Measurements from ENCODE around the gene MAPKAP1.
A peak's percentile ranks its signal among the peaks of the same experiment; 100 is the strongest.

MAPKAP1 gene

GRCh38 chr9:125706651-125707471, at the start of gene MAPKAP1:
MAPKAP1 (minus strand) TSS chr9:125707208; CDS start chr9:125672574, 34,634 bp downstream.
- DNase-seq, result peak; percentile 97

GRCh38 chr9:125756518-125756917, 49.5 kb upstream of the MAPKAP1 start:
- DNase-seq, result no peak

- DNase-seq, result no peak
Measured at GRCh38 chr9:125755340-125755739, 48.3 kb upstream of the MAPKAP1 start.

GRCh38 chr9:125754096-125754495, 47.1 kb upstream of the MAPKAP1 start:
- DNase-seq, result peak; percentile 27

GRCh38 chr9:125752070-125752628, 45.1 kb upstream of the MAPKAP1 start:
- DNase-seq, result no peak

- DNase-seq, result peak; percentile 49
Measured at GRCh38 chr9:125750627-125751011, 43.6 kb upstream of the MAPKAP1 start.

GRCh38 chr9:125749951-125750626, 43.1 kb upstream of the MAPKAP1 start:
- DNase-seq, result no peak

- DNase-seq, result no peak
Measured at GRCh38 chr9:125749287-125749935, 42.4 kb upstream of the MAPKAP1 start.

GRCh38 chr9:125748446-125749099, 41.6 kb upstream of the MAPKAP1 start:
- no peak for DNase-seq

GRCh38 chr9:125747765-125748445, 40.9 kb upstream of the MAPKAP1 start:
- DNase-seq, result no peak

GRCh38 chr9:125747053-125747764, 40.2 kb upstream of the MAPKAP1 start, which contains the start of gene PBX3:
PBX3 (plus strand) TSS chr9:125747373.
- peak; percentile 45 for DNase-seq

- no peak for DNase-seq
Measured at GRCh38 chr9:125746774-125747052, 39.7 kb upstream of the MAPKAP1 start.

GRCh38 chr9:125746017-125746773, 39.2 kb upstream of the MAPKAP1 start:
- peak; percentile 98 for DNase-seq

- DNase-seq, result no peak
Measured at GRCh38 chr9:125745682-125746016, 38.6 kb upstream of the MAPKAP1 start.

- DNase-seq, result no peak
Measured at GRCh38 chr9:125745018-125745417, 38.0 kb upstream of the MAPKAP1 start.

GRCh38 chr9:125744616-125745015, 37.6 kb upstream of the MAPKAP1 start:
- DNase-seq, result no peak

GRCh38 chr9:125743682-125744428, 36.8 kb upstream of the MAPKAP1 start:
- DNase-seq, result no peak

- DNase-seq, result no peak
Measured at GRCh38 chr9:125742657-125743056, 35.6 kb upstream of the MAPKAP1 start.

GRCh38 chr9:125739436-125739835, 32.4 kb upstream of the MAPKAP1 start:
- DNase-seq, result no peak

- DNase-seq, result peak; percentile 36
Measured at GRCh38 chr9:125732562-125732961, 25.6 kb upstream of the MAPKAP1 start.

Data from NCI-H2029 (cell line).